ENCODE results near the gene SLC22A31. TPM values are rescaled to one million over a fixed set of nuclear protein-coding genes. Genes with fewer than 3 reads are reported as not detected.

The SLC22A31 gene
- total RNA-seq, 2 experiments from 2014 or later, result 0.49 to 1.3 TPM

DNA sequence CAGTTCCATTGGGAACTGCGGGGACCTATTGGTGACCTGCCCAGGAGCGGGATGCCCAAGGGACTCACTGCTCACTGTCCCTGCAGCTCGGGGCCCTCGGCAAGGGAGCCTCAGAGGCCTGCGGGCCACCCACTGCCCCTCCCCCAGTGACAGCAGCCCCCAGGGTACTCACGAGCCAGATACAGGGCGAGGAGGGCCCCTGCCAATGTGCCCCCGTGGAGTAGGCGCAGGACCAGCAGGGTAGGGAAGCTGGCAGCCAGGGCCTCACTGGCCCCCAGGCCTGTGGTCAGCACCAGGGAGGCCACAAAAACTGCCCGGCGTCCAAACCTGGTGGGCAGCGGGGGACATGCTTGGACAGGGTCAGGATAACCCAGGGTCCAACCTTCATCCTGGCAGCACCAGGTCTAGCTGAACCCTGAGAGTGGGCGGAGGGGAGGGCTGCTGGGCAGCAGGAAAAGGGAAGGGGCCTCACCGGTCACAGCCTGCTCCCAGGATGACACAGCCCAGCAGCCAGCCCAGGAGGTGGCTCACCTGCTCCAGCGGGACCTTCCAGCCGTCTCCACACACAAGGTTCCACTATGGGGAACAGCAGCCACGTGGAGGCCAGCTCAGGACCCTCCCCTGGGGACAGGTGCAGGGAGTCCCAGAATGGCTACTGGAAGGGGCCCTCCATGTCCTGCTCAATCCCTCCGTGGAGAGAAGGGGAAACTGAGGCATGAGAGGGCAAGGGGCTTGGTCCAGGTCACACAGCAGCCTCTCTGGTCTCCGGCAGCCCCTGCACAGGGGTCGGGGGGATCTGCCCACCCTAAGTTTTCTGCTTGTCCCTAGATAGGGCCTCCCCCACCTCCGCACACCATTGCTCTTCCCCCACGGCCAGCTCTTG, 855 bp downstream of the SLC22A31 start:
- Mint-ChIP-seq H3K27me3 (peaks cover 30% of the 10 kb centered on the region), H3K4me3 (peak overlapping the region; percentile 15), H3K27ac (no peak overlapping the region), H3K4me1 (peaks cover 13% of the 10 kb centered on the region), H3K36me3 (ENCODE audit: low read depth) (peaks cover 2% of the 10 kb centered on the region), H3K9me3 (ENCODE audit: low read depth) (no peaks in the 10 kb centered on the region)
- POLR2A ChIA-PET, result no interaction called here
- intact Hi-C loops (cut with DNase I, micrococcal nuclease), result loop anchor here in 1 of 2 experiments (5.0 kb wide), 1 partner anchor 43 kb away; no protein-coding TSS in a partner anchor
- DNase-seq (no peak), ATAC-seq (no peak)
- CTCF ChIA-PET, result interaction anchor here (0.9 kb wide), 1 partner anchor 32 kb away, joined by 3 read pairs; no protein-coding TSS in a partner anchor

DNA sequence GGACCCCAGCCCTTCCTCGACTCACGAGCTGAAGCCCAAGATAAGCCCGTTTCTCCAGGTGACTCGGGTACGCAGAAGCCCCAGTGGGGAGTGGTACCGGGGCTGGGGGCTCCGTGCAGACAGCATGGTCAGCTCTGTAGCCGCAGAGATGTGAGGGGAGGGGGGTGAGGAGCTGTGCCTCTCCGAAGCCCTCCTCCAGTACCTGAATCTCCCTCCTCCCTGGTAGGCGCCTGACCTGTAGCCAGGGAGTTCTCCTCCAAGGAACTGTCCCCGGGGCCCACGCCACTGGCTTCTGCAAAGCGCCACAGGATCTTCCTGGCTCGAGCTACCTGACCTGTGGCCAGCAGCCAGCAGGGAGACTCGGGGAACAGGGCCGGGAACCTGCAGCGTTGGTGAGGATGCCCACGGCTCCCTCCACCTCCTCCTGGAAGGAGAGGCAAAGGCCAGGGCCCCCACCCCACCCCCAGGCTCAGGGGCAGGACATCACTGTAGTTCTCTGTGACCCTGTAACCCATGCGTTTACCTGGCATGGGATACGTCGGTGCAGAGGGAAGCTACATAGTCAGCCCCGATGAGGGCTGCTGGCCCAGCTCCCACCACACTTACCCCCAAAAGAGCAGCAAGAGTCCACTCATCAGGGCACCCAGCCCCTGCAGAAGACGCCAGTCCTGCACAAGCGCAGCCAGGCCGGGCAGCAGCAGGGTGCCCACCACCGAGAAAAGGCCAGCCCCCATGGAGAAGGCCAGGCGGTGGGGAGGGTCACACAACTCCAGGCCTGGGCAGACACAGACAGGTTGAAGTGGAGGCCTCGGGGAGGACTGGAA, 1.7 kb downstream of the SLC22A31 start:
- H3K4me3 Mint-ChIP-seq, result no peak overlapping the region
- H3K27ac Mint-ChIP-seq, result no peak overlapping the region
- peaks cover 13% of the 10 kb centered on the region for H3K4me1 Mint-ChIP-seq
- no peak for ATAC-seq
- H3K36me3 Mint-ChIP-seq (ENCODE audit: low read depth), result peaks cover 2% of the 10 kb centered on the region
- no peak for DNase-seq
- ChIA-PET POLR2A (no interaction called here), CTCF (interaction anchor here (0.7 to 0.9 kb wide), 2 partner anchors 22 to 31 kb away, joined by 3 read pairs; no protein-coding TSS in a partner anchor)
- H3K9me3 Mint-ChIP-seq (ENCODE audit: low read depth), result no peaks in the 10 kb centered on the region
- intact Hi-C loops (cut with DNase I, micrococcal nuclease), result no loop called here
- H3K27me3 Mint-ChIP-seq, result peaks cover 23% of the 10 kb centered on the region

DNA sequence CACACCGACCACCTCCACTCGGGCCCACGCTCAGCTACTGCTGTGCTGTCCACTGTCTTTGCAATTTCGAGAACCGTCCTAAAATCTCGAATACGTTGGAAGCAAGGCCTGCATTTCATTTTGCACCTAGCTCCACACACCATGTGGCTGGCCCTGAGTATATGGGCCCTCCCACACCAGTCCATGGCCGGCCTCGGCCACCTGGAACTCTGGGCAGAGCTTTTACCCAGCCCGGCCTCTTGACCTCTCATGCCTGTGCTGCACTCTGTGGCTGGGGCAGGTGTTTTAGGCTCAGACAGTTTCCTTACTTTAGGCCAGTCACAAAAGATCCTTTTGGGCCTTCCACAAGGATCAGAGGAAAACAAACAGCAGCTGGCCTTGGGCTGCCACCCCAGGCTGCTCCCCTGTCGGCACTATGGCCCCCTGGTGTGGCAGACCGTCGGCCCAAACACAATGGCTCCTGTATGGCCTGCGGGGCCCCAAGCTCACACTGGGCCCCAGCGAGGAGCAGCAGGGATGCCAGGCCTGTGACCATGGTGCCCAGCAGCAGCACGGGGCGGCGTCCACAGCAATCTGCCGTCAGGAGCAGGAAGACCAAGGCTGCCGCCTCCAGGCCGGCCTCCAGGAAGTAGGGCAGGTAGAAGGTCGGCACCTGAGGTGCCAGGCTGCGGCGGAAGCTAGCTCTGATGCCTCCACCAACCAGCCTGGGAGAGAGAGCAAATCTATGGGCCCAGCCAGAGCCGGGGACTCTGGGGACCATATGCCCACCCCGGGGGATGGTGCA, 2.5 kb downstream of the SLC22A31 start:
- DNase-seq (no peak), ATAC-seq (no peak)
- H3K27me3 Mint-ChIP-seq, result peaks cover 15% of the 10 kb centered on the region
- no peak overlapping the region for H3K27ac Mint-ChIP-seq
- ChIA-PET POLR2A (no interaction called here), CTCF (no interaction called here)
- H3K9me3 Mint-ChIP-seq (ENCODE audit: low read depth), result no peaks in the 10 kb centered on the region
- H3K36me3 Mint-ChIP-seq (ENCODE audit: low read depth), result peaks cover 2% of the 10 kb centered on the region
- H3K4me3 Mint-ChIP-seq, result no peak overlapping the region
- intact Hi-C loops (cut with DNase I, micrococcal nuclease), result no loop called here
- H3K4me1 Mint-ChIP-seq, result peaks cover 13% of the 10 kb centered on the region

DNA sequence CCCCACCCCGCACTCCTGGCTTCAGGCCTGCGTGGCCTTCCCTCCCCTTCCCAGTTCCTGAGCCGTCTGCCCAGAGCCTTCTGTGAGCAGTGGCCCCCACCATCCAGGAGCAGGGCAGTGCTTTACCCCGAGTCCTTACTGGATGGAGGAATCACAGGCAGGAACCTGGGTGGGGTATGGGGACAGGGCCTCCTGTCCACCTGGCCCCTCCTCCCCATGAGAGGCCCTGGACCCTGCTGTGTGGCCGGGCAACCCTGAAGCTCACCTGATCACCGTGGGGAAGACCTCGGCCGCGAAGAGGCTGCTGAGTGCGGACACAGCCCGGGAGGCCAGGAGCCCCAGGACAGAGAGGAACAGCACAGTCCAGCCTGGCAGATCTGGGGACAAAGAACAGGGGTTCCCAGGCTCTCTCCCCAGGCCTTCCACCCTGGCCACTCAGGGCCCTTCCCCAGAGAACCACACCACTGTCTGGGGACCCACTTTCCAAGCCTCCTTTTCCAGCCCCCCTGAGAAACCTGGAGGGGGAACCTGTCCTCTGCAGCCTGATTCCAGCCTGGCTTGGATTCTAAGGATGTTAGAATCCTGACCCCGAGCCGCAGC, 3.2 kb downstream of the SLC22A31 start:
- Mint-ChIP-seq H3K36me3 (ENCODE audit: low read depth) (no peaks in the 10 kb centered on the region), H3K27me3 (peaks cover 10% of the 10 kb centered on the region), H3K27ac (no peak overlapping the region), H3K4me1 (peaks cover 10% of the 10 kb centered on the region), H3K9me3 (ENCODE audit: low read depth) (no peaks in the 10 kb centered on the region), H3K4me3 (no peak overlapping the region)
- DNase-seq (no peak), ATAC-seq (no peak)
- POLR2A ChIA-PET, result no interaction called here
- intact Hi-C loops (cut with DNase I, micrococcal nuclease), result no loop called here
- CTCF ChIA-PET, result no interaction called here

DNA sequence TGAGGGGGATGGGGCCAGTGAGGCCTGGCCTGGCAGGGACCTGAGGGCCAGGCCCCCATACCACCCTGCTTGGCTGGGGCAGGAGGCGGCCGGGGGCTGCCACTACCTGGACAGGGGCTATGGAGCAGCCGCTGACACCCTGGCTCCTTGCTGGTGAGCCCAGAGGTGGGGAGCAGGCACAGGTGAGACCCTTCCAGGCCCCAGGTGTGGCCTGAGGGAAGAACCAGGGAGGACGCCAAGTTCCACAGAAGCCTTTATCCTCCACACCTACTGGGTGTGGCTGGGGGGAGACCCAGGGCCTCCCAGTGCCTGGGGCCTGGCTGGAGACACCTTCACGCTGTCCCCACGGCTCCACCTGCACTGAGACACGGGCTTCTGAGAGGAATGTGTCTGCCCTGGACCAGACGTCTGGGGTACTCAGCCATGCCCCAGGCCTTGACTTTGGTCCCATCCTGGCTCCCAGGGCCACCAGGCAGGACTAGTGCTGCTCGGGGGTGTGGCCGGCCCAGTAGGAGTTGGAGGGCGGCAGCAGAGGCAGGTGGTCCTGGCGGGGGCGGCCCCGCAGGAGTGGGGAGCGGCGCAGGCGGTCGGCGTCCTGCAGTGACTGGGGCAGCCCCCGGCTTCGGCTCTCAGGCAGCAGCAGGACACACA, 4.7 kb downstream of the SLC22A31 start:
- H3K27me3 Mint-ChIP-seq, result peaks cover 7% of the 10 kb centered on the region
- CTCF ChIA-PET, result no interaction called here
- H3K4me1 Mint-ChIP-seq, result peaks cover 8% of the 10 kb centered on the region
- no peak overlapping the region for H3K27ac Mint-ChIP-seq
- DNase-seq, result no peak
- H3K4me3 Mint-ChIP-seq, result no peak overlapping the region
- H3K9me3 Mint-ChIP-seq (ENCODE audit: low read depth), result no peaks in the 10 kb centered on the region
- POLR2A ChIA-PET, result no interaction called here
- intact Hi-C loops (cut with DNase I, micrococcal nuclease), result no loop called here
- ATAC-seq, result no peak
- H3K36me3 Mint-ChIP-seq (ENCODE audit: low read depth), result no peaks in the 10 kb centered on the region

DNA sequence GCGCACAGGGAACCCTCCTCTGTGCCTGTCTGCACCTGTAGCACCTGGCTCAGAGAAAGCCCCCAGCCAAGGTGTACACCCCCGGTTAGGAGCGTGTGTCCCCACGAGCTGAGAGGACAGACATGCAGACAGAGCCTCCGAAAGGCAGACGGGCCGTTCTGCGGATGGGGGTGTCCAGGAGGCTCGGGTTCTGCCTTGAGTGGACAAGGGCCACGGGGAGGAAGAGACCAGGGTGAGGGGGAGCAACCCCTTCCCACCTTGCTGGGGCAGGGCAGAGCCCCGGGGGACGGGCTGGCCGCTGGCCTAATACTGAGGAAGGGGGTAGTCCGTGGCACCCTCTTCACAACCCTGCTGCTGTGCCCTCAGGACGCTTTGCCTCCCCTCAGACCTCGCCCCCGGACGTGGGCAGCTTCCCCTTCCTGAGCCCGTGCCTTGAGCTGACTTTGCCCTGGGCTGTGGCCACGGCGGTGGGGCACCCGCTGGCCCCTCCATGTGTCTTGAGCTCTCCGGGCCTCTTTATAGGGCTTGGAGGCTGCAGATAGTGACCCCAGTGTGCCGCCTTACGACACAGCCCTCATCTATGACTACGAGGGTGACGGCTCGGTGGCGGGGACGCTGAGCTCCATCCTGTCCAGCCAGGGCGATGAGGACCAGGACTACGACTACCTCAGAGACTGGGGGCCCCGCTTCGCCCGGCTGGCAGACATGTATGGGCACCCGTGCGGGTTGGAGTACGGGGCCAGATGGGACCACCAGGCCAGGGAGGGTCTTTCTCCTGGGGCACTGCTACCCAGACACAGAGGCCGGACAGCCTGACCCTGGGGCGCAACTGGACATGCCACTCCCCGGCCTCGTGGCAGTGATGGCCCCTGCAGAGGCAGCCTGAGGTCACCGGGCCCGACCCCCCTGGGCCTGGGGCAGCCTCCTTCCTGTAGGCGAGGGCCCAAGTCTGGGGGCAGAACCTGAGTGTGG, 5.7 kb downstream of the SLC22A31 start:
- DNase-seq (peak; percentile 5), ATAC-seq (no peak)
- Mint-ChIP-seq H3K36me3 (ENCODE audit: low read depth) (no peaks in the 10 kb centered on the region), H3K9me3 (ENCODE audit: low read depth) (no peaks in the 10 kb centered on the region), H3K4me1 (no peaks in the 10 kb centered on the region), H3K4me3 (no peak overlapping the region), H3K27me3 (no peaks in the 10 kb centered on the region), H3K27ac (no peak overlapping the region)
- CTCF ChIA-PET, result interaction anchor here (0.6 kb wide), 1 partner anchor 79 kb away, joined by 4 read pairs; no protein-coding TSS in a partner anchor
- POLR2A ChIA-PET, result no interaction called here
- intact Hi-C loops (cut with DNase I, micrococcal nuclease), result loop anchor here in 1 of 2 experiments (5.0 kb wide), 1 partner anchor 313 kb away; the partner anchor contains the start of gene SPG7

DNA sequence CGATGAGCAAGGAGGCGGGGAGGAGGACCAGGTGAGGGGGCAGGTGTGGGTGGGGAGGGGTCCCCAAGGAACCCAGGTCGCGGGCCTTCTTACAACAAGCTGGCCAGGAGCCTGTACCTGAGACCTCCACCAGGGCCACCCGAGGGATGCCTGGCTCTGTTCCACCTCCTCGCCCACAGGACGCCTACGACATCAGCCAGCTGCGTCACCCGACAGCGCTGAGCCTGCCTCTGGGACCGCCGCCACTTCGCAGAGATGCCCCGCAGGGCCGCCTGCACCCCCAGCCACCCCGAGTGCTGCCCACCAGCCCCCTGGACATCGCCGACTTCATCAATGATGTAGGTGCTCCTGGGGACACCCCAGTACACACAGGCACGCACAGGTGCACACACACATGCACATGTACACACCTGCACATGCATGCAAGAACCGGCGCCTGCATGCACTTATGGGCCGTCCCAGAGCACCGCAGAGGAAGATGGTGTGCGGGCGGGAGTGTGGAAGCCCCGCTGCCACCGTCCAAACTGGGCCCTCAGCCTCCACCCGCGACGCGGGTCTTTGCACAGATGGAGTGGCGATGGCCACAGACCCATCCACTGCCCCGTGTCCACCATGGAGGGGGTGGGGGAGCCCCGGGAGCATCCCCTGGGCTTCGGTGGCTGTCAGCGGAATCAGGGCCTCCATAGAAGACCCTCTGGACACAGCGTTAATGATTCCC, 6.6 kb downstream of the SLC22A31 start:
- POLR2A ChIA-PET, result interaction anchor here (0.5 to 1.4 kb wide), 2 partner anchors 8 to 786 kb away, joined by 3 to 4 read pairs; no protein-coding TSS in a partner anchor

DNA sequence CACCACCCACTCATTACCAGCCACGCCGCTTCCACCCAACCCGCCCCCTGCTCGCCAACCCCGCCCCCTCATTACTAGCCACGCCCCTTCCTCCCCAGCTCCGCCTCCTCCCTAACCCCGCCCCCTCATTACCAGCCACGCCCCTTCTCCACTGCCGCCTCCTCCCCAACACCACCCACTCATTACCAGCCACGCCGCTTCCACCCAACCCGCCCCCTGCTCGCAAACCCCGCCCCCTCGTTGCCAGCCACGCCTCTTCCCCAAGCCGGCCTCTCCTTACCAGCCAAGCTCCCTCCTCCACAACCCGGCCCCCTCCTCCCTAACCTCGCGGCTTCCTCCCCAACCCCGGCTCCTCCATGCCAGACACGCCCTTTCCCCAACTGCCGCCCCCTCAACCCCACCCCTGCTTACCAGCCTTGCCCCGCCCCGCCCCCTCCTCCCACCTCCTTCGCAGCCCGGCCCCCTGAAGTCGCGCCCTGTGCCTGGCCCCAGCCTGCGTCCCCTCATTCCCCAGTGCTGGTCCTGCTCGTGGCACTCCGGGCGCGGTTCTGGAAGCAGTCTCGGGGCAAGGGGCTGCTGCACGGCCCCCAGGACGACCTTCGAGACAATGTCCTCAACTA, 7.3 kb downstream of the SLC22A31 start:
- Mint-ChIP-seq H3K27ac (no peak overlapping the region), H3K36me3 (ENCODE audit: low read depth) (no peaks in the 10 kb centered on the region), H3K4me3 (no peak overlapping the region), H3K9me3 (ENCODE audit: low read depth) (no peaks in the 10 kb centered on the region), H3K4me1 (no peaks in the 10 kb centered on the region), H3K27me3 (no peaks in the 10 kb centered on the region)
- intact Hi-C loops (cut with DNase I, micrococcal nuclease), result loop anchor here (1.0 to 5.0 kb wide), 12 partner anchors 8 to 741 kb away; partner anchors contain the start of genes CDH15 (in 2 of the 2), CYBA (in 1 of the 2), SPG7 (in 1 of the 2) and TRAPPC2L (in 1 of the 2)
- POLR2A ChIA-PET, result interaction anchor here (0.9 to 1.4 kb wide), 4 partner anchors 9 to 381 kb away, joined by 3 to 5 read pairs (median 4); partner anchors contain the start of genes APRT, GALNS and TRAPPC2L
- ATAC-seq (peak; percentile 78), DNase-seq (no peak)
- CTCF ChIA-PET, result interaction anchor here (0.6 to 1.0 kb wide), 4 partner anchors 22 to 336 kb away, joined by 3 to 5 read pairs (median 4); partner anchors contain the start of genes GALNS and TRAPPC2L

More for the DNA sequence above, 6.6 kb downstream of the SLC22A31 start:
- Mint-ChIP-seq H3K9me3 (ENCODE audit: low read depth) (no peaks in the 10 kb centered on the region), H3K27ac (no peak overlapping the region), H3K4me1 (no peaks in the 10 kb centered on the region), H3K27me3 (no peaks in the 10 kb centered on the region), H3K4me3 (no peak overlapping the region), H3K36me3 (ENCODE audit: low read depth) (no peaks in the 10 kb centered on the region)
- CTCF ChIA-PET, result no interaction called here
- ATAC-seq, result no peak
- intact Hi-C loops (cut with DNase I, micrococcal nuclease), result loop anchor here (1.0 to 5.0 kb wide), 10 partner anchors 8 to 681 kb away; partner anchors contain the start of genes CDH15 (in 1 of the 2), CYBA (in 1 of the 2), SPG7 (in 1 of the 2) and TRAPPC2L (in 1 of the 2)
- peak; percentile 35 for DNase-seq

All from activated CD4-positive, alpha-beta T cell treated with anti-CD3 and anti-CD28 coated beads for 36 hours (primary cell).